LNCaP clone FGC (cell line): ENCODE measurements around the gene CHD6.

ENCODE experiments used
- DNase-seq: peaks from one replicate; pipeline ENCODE4 v3.0.0-alpha.2; 2011; ENCODE audit warnings: low read depth
- H3K4me3 ChIP-seq: 2 replicates; pipeline ENCODE4 v1.5.1; 2011; ENCODE audit warnings: mild to moderate bottlenecking, low read depth, low read length, control low read depth
- CTCF ChIP-seq: IDR thresholded peaks from 2 replicates; pipeline ENCODE4 v1.5.1; 2012; ENCODE audit warnings: mild to moderate bottlenecking; ENCODE audit not compliant: control insufficient read depth, insufficient read depth; ENCODE audit errors: extremely low read depth

CHD6 gene

GRCh38 chr20:41422953-41423352 lies 195.2 kb downstream of the CHD6 start:
- no peak overlapping the region for H3K4me3 ChIP-seq
- no peak for DNase-seq
- TF ChIP-seq CTCF = no peak

GRCh38 chr20:41418739-41419293 lies 199.4 kb downstream of the CHD6 start:
- no peak for DNase-seq
- H3K4me3 ChIP-seq = no peak overlapping the region
- TF ChIP-seq CTCF = no peak

- no peak for TF ChIP-seq CTCF
- DNase-seq = no peak
- no peak overlapping the region for H3K4me3 ChIP-seq
These were observed 200.1 kb downstream of the CHD6 start for GRCh38 chr20:41418031-41418430.

- H3K4me3 ChIP-seq = no peak overlapping the region
- TF ChIP-seq CTCF = no peak
These were observed 203.0 kb downstream of the CHD6 start for GRCh38 chr20:41415191-41415590.

GRCh38 chr20:41413169-41413568 lies 205.0 kb downstream of the CHD6 start:
- no peak for TF ChIP-seq CTCF
- no peak overlapping the region for H3K4me3 ChIP-seq
- DNase-seq = no peak

More at GRCh38 chr20:41415191-41415590, 203.0 kb downstream of the CHD6 start:
- DNase-seq = no peak

- DNase-seq = no peak
- TF ChIP-seq CTCF = no peak
- H3K4me3 ChIP-seq = no peak overlapping the region
These were observed 205.7 kb downstream of the CHD6 start for GRCh38 chr20:41412324-41413120.
